Measurements from ENCODE around the gene RPS19.

GRCh38 chr19:41879080-41879479 lies 19.0 kb downstream of the RPS19 start:
- no peak for TF ChIP-seq CTCF (conservative IDR thresholded peaks at IDR 0.05; ENCODE audit: low read depth, low read length)
- TF ChIP-seq EZH2 (IDR thresholded peaks at IDR 0.05; ENCODE audit: low read length, unreplicated experiment): no peak

Measured in PC-3 (cell line).